HEK293T (cell line): ENCODE results near the gene ASB3.

Source experiments
- ARNT ChIP-seq: fragments of 450-650 bp; IDR thresholded peaks from 2 replicates; pipeline ENCODE4 v1.6.1; 2017; ENCODE audit warnings: mild to moderate bottlenecking
- BHLHE40 ChIP-seq: fragments of 450-650 bp; IDR thresholded peaks from 2 replicates; pipeline ENCODE4 v1.6.1; 2016; ENCODE audit warnings: mild to moderate bottlenecking, moderate library complexity, borderline replicate concordance
- CTBP1 ChIP-seq: fragments of 450-650 bp; IDR thresholded peaks from 2 replicates; pipeline ENCODE4 v1.6.1; 2016; ENCODE audit warnings: borderline replicate concordance
- ELF4 ChIP-seq: fragments of 450-650 bp; IDR thresholded peaks from 2 replicates; pipeline ENCODE4 v1.6.1; 2017; ENCODE audit warnings: antibody characterized with exemption
- FOXA1 ChIP-seq: fragments of 450-650 bp; IDR thresholded peaks from 2 replicates; pipeline ENCODE4 v1.6.1; 2016; ENCODE audit warnings: mild to moderate bottlenecking
- FOXK2 ChIP-seq: fragments of 450-650 bp; IDR thresholded peaks from 2 replicates; pipeline ENCODE4 v1.6.1; 2016; ENCODE audit warnings: mild to moderate bottlenecking
- FOXM1 ChIP-seq: fragments of 450-650 bp; IDR thresholded peaks from 2 replicates; pipeline ENCODE4 v1.6.1; 2017; ENCODE audit warnings: mild to moderate bottlenecking, borderline replicate concordance
- L3MBTL2 ChIP-seq: fragments of 450-650 bp; conservative IDR thresholded peaks from 2 replicates; pipeline ENCODE4 v1.6.1; 2016; ENCODE audit warnings: mild to moderate bottlenecking
- LEF1 ChIP-seq: fragments of 450-650 bp; IDR thresholded peaks from 2 replicates; pipeline ENCODE4 v1.6.1; 2017; ENCODE audit warnings: mild to moderate bottlenecking, borderline replicate concordance
- NFRKB ChIP-seq: fragments of 450-650 bp; IDR thresholded peaks from 2 replicates; pipeline ENCODE4 v1.6.1; 2016; ENCODE audit warnings: mild to moderate bottlenecking, moderate library complexity
- PKNOX1 ChIP-seq: fragments of 450-650 bp; IDR thresholded peaks from 2 replicates; pipeline ENCODE4 v1.6.1; 2016
- SP1 ChIP-seq: fragments of 450-650 bp; IDR thresholded peaks from 2 replicates; pipeline ENCODE4 v1.6.1; 2017
- TARDBP ChIP-seq: fragments of 450-650 bp; IDR thresholded peaks from 2 replicates; pipeline ENCODE4 v1.6.1; 2016
- ZNF384 ChIP-seq: fragments of 450-650 bp; IDR thresholded peaks from 2 replicates; pipeline ENCODE4 v1.6.1; 2016

- TF ChIP-seq TARDBP (no peak), PKNOX1 (no peak), LEF1 (no peak), FOXM1 (no peak), BHLHE40 (no peak), NFRKB (no peak), ZNF384 (no peak), ARNT (no peak), SP1 (no peak), FOXA1 (no peak), FOXK2 (no peak), L3MBTL2 (no peak), CTBP1 (no peak), ELF4 (no peak)
Observed at GRCh38 chr2:53655256-53655655, 131.5 kb downstream of the ASB3 start.
